ENCODE data around the gene CRIP3.

CRIP3 gene

DNA sequence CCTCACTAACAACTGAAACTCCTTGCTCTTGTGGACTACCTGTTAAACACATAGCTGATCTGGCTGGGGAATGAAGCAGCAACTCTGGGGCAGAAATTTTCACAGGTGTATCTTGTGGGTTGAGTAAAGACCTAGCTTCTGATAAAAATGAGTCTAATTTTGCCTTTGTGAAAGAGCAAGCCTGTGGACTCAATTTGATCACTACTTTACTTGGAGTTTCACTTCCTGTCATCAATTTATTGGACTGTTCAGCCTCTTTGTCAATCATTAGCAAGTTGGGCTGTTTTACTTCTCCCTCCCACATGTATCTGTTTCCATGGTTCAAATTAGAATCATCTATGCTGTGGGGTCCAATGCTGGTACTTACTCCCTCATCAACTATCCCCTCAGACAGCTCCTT, 29.6 kb upstream of the CRIP3 start:
- TF ChIP-seq, protein P1, sequence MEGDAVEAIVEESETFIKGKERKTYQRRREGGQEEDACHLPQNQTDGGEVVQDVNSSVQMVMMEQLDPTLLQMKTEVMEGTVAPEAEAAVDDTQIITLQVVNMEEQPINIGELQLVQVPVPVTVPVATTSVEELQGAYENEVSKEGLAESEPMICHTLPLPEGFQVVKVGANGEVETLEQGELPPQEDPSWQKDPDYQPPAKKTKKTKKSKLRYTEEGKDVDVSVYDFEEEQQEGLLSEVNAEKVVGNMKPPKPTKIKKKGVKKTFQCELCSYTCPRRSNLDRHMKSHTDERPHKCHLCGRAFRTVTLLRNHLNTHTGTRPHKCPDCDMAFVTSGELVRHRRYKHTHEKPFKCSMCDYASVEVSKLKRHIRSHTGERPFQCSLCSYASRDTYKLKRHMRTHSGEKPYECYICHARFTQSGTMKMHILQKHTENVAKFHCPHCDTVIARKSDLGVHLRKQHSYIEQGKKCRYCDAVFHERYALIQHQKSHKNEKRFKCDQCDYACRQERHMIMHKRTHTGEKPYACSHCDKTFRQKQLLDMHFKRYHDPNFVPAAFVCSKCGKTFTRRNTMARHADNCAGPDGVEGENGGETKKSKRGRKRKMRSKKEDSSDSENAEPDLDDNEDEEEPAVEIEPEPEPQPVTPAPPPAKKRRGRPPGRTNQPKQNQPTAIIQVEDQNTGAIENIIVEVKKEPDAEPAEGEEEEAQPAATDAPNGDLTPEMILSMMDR (conservative IDR thresholded peaks at IDR 0.05; ENCODE audit: control insufficient read depth, insufficient read depth, low read depth, low read length), result no peak
- no peak overlapping the region for H3K4me3 ChIP-seq (ENCODE audit: control insufficient read depth, low read depth, low read length)
- no peak for DNase-seq (ENCODE audit: low read depth)

DNA sequence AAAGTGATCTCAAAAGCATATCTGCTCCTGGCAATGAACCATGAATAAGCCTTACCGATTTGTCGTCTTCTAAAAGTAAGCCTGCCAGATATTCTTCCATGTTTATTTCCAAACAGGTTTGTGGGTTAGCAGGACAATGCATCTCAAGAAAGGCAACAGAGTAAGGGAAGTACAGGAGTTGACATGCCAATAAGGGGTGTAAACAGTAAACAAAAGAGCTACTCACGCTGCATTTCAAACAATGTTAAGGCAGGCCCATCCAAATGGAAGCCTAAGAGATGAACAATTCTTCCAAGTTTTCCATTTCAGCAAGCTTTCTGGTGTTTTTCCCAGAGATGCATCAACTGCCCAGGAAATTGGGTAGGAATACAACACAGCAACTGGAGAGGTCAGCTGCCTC, 27.8 kb upstream of the CRIP3 start:
- H3K4me3 ChIP-seq (ENCODE audit: control insufficient read depth, low read depth, low read length), result no peak overlapping the region
- TF ChIP-seq, protein P1 (conservative IDR thresholded peaks at IDR 0.05; ENCODE audit: control insufficient read depth, insufficient read depth, low read depth, low read length), result no peak
- no peak for DNase-seq (ENCODE audit: low read depth)

DNA sequence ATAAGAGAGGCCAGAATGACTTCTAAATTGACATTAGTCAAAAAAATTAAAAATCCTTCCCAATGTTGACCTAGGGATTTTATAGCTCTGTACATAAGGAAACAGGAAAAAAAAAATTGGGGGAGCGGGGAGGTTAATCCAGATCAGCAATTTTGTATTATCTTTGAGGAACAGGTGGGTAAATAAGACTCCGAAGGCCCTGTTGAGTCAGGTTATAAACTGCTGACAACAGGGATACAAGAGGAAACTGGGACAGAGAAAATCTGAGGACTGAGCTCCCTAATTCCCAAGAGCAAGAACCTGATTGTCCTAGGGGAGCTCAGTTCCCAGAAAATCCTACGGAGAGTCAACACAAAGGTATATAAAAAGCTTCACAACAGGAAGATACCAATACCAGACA, 26.8 kb upstream of the CRIP3 start:
- TF ChIP-seq, protein P1 (conservative IDR thresholded peaks at IDR 0.05; ENCODE audit: control insufficient read depth, insufficient read depth, low read depth, low read length), result no peak
- H3K4me3 ChIP-seq (ENCODE audit: control insufficient read depth, low read depth, low read length), result no peak overlapping the region
- no peak for DNase-seq (ENCODE audit: low read depth)

DNA sequence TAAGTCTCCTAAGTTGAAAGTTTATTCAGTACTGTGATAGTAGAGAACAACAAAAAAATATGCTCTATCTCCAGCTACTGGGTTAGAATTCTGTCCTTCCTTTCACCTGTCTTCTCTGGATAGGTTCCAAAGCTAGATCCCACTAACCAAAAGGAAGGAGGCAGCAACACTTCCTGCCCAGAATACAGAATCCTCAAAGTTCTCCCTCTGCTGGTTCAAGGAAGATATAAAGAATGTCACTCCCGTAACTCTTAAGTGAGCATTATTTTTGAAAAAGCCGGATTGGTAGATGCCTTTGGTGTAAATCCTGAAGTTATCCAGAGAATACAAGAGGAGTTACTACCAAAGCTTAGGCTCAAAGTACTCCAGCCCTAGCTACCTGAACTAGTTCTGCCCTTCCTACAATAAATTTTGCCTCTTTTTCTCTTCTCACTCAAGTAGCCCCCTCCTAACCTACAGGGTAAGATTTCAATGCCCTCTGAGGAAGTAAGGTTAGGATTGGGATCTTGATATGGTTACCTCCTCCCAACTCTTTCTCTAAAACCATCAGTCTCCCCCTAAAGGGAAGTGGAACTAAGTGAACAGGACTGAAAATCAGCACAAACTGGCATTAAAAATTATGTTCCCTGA, 26.0 kb upstream of the CRIP3 start:
- no peak overlapping the region for H3K4me3 ChIP-seq (ENCODE audit: control insufficient read depth, low read depth, low read length)
- DNase-seq (ENCODE audit: low read depth), result peak; percentile 67
- TF ChIP-seq, protein P1 (conservative IDR thresholded peaks at IDR 0.05; ENCODE audit: control insufficient read depth, insufficient read depth, low read depth, low read length), result peak; percentile 69

- no peak overlapping the region for H3K4me3 ChIP-seq (ENCODE audit: control insufficient read depth, low read depth, low read length)
- no peak for DNase-seq (ENCODE audit: low read depth)
- TF ChIP-seq, protein P1 (conservative IDR thresholded peaks at IDR 0.05; ENCODE audit: control insufficient read depth, insufficient read depth, low read depth, low read length), result no peak
These were observed 23.3 kb upstream of the CRIP3 start for GRCh38 chr6:43331891-43332290.

DNA sequence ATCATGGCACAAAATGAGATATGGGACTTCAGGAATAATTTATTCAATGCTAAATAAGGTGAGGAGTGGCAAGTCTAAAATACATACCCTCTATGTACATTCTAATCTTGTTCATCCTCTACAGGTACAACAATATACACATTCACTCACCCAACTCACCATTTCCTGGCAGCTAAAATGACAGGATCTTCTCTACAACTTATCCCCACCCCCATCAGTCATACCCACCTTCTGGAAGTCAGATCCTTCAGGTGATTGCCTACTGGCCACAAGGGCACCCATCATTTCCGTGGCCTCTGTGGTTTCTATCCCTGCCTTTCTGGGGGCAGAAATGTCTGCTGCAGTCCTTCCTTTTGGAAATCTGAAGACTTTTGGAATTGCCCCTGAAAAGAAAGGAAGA, 22.8 kb upstream of the CRIP3 start:
- H3K4me3 ChIP-seq (ENCODE audit: control insufficient read depth, low read depth, low read length), result no peak overlapping the region
- TF ChIP-seq, protein P1 (conservative IDR thresholded peaks at IDR 0.05; ENCODE audit: control insufficient read depth, insufficient read depth, low read depth, low read length), result no peak
- DNase-seq (ENCODE audit: low read depth), result no peak

- H3K4me3 ChIP-seq (ENCODE audit: control insufficient read depth, low read depth, low read length), result no peak overlapping the region
- no peak for DNase-seq (ENCODE audit: low read depth)
- TF ChIP-seq, protein P1 (conservative IDR thresholded peaks at IDR 0.05; ENCODE audit: control insufficient read depth, insufficient read depth, low read depth, low read length), result no peak
These were observed 19.9 kb upstream of the CRIP3 start for GRCh38 chr6:43328528-43328927.

Measured in fibroblast of mammary gland (primary cell).